HUES64 (cell line): ENCODE data around the gene PTK6.
"Not testable (repeated sequence)": the region's sequence is repeated elsewhere in the genome, so short reads cannot be mapped to it uniquely, and the experiment has no call there.

Experiments
- H3K27ac ChIP-seq: 2 replicates; pipeline ENCODE4 v1.7.0; 2013; ENCODE audit warnings: low read depth, low read length, inconsistent platforms
- H3K27me3 ChIP-seq: 2 replicates; pipeline ENCODE4 v1.6.1; 2013; ENCODE audit warnings: mild to moderate bottlenecking, low read length; ENCODE audit not compliant: insufficient read depth
- H3K36me3 ChIP-seq: 2 replicates; pipeline ENCODE4 v1.6.1; 2013; ENCODE audit warnings: mild to moderate bottlenecking, low read length; ENCODE audit not compliant: insufficient read depth
- H3K4me1 ChIP-seq: 2 replicates; pipeline ENCODE4 v1.6.1; 2013; ENCODE audit warnings: mild to moderate bottlenecking, low read length, moderate library complexity; ENCODE audit not compliant: insufficient read depth
- H3K4me3 ChIP-seq: 2 replicates; pipeline ENCODE4 v1.5.1; 2013; ENCODE audit warnings: mild to moderate bottlenecking, low read length, moderate library complexity
- H3K9ac ChIP-seq: 2 replicates; pipeline ENCODE4 v1.6.1; 2013; ENCODE audit warnings: mild to moderate bottlenecking, low read depth, low read length
- H3K9me3 ChIP-seq: 2 replicates; pipeline ENCODE4 v1.6.1; 2013; ENCODE audit warnings: low read depth, low read length; ENCODE audit not compliant: insufficient read depth
- WGBS: fragments of 150-250, 120-280 bp; methylation state at CpG from one replicate; pipeline ENCODE4 v1.1.7; 2013; ENCODE audit warnings: missing lambda C conversion rate; 5-methylcytosine and 5-hydroxymethylcytosine counted together

Gene PTK6

DNA sequence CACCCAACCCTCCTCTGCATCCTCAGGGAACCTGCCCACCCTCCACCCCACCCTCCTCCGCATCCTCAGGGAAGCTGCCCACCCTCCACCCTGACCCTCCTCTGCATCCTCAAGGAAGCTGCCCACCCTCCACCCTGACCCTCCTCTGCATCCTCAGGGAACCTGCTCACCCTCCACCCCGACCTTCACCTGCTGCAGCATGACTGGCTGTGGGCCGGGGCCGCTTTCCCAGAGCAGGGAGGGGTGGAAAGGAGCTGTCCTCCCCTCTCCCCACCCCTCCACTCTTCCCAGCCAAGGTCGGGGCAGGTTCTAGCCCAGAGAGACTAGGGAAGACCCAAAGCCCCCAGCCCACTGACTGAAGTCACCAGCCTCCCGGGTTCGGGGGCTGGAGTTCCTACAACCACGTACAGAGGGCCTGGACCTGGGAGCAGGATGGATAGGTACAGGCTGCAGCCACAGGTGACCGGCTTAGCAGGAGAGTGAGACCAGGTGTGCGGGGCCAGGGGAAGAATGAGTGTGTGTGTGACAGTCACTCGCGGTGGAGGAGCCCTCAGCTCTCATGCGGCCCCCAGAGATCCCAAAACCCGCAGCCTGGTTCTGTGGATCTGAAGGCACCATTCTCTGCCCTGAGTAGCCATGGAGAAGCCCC is 49.9 kb downstream of the PTK6 start:
- H3K27me3 ChIP-seq: peaks cover 29% of the 10 kb centered on the region
- peaks cover 5% of the 10 kb centered on the region; the same call in 1 of the 2 replicates for H3K4me1 ChIP-seq
- peaks cover 1% of the 10 kb centered on the region; the same call in 1 of the 2 replicates for H3K36me3 ChIP-seq
- no peak overlapping the region for H3K4me3 ChIP-seq
- H3K9ac ChIP-seq: no peak overlapping the region
- H3K27ac ChIP-seq: no peak overlapping the region
- 65% methylated on average over 14 of the region's 14 CpGs for WGBS
- H3K9me3 ChIP-seq: no peaks in the 10 kb centered on the region

GRCh38 chr20:63486300-63486855 is 50.8 kb downstream of the PTK6 start:
- no peaks in the 10 kb centered on the region for H3K36me3 ChIP-seq
- no peak overlapping the region for H3K4me3 ChIP-seq
- peaks cover 29% of the 10 kb centered on the region for H3K27me3 ChIP-seq
- H3K27ac ChIP-seq: no peak overlapping the region
- 90% methylated on average over 17 of the region's 17 CpGs for WGBS
- H3K9ac ChIP-seq: no peak overlapping the region
- H3K4me1 ChIP-seq: peaks cover 5% of the 10 kb centered on the region; the same call in 1 of the 2 replicates
- H3K9me3 ChIP-seq: no peaks in the 10 kb centered on the region

- no peak overlapping the region for H3K27ac ChIP-seq
- no peaks in the 10 kb centered on the region for H3K9me3 ChIP-seq
- peaks cover 5% of the 10 kb centered on the region; the same call in 1 of the 2 replicates for H3K4me1 ChIP-seq
- no peak overlapping the region for H3K4me3 ChIP-seq
- no peaks in the 10 kb centered on the region for H3K36me3 ChIP-seq
- no peak overlapping the region for H3K9ac ChIP-seq
- WGBS: 80% methylated on average over 18 of the region's 18 CpGs
- peaks cover 25% of the 10 kb centered on the region for H3K27me3 ChIP-seq
Observed at GRCh38 chr20:63484651-63485403, 52.3 kb downstream of the PTK6 start.

- no peaks in the 10 kb centered on the region for H3K36me3 ChIP-seq
- peaks cover 19% of the 10 kb centered on the region for H3K27me3 ChIP-seq
- no peak overlapping the region for H3K27ac ChIP-seq
- no peak overlapping the region for H3K9ac ChIP-seq
- H3K9me3 ChIP-seq: no peaks in the 10 kb centered on the region
- no peak overlapping the region for H3K4me3 ChIP-seq
- peaks cover 5% of the 10 kb centered on the region; the same call in 1 of the 2 replicates for H3K4me1 ChIP-seq
- WGBS: 66% methylated on average over 17 of the region's 17 CpGs
Observed at GRCh38 chr20:63484236-63484635, 52.9 kb downstream of the PTK6 start.

GRCh38 chr20:63483834-63484233 is 53.3 kb downstream of the PTK6 start:
- Histone ChIP-seq H3K27me3 (peaks cover 15% of the 10 kb centered on the region), H3K4me3 (no peak overlapping the region), H3K9ac (no peak overlapping the region), H3K36me3 (no peaks in the 10 kb centered on the region), H3K27ac (no peak overlapping the region), H3K4me1 (peaks cover 4% of the 10 kb centered on the region; the same call in 1 of the 2 replicates), H3K9me3 (no peaks in the 10 kb centered on the region)
- 69% methylated on average over 12 of the region's 12 CpGs for WGBS

- no peak overlapping the region for H3K4me3 ChIP-seq
- 55% methylated on average over 11 of the region's 11 CpGs for WGBS
- H3K27me3 ChIP-seq: peaks cover under 1% of the 10 kb centered on the region
- no peak overlapping the region for H3K9ac ChIP-seq
- no peaks in the 10 kb centered on the region for H3K36me3 ChIP-seq
- H3K4me1 ChIP-seq: peaks cover 6% of the 10 kb centered on the region; the same call in 1 of the 2 replicates
- H3K27ac ChIP-seq: no peak overlapping the region
- H3K9me3 ChIP-seq: no peaks in the 10 kb centered on the region
Observed at GRCh38 chr20:63482021-63482587, 55.1 kb downstream of the PTK6 start.

GRCh38 chr20:63481503-63481902 is 55.7 kb downstream of the PTK6 start:
- no peak overlapping the region for H3K27ac ChIP-seq
- no peaks in the 10 kb centered on the region for H3K27me3 ChIP-seq
- no peaks in the 10 kb centered on the region for H3K36me3 ChIP-seq
- 76% methylated on average over 12 of the region's 12 CpGs for WGBS
- no peaks in the 10 kb centered on the region for H3K9me3 ChIP-seq
- H3K9ac ChIP-seq: no peak overlapping the region
- peaks cover 6% of the 10 kb centered on the region; the same call in 1 of the 2 replicates for H3K4me1 ChIP-seq
- no peak overlapping the region for H3K4me3 ChIP-seq

DNA sequence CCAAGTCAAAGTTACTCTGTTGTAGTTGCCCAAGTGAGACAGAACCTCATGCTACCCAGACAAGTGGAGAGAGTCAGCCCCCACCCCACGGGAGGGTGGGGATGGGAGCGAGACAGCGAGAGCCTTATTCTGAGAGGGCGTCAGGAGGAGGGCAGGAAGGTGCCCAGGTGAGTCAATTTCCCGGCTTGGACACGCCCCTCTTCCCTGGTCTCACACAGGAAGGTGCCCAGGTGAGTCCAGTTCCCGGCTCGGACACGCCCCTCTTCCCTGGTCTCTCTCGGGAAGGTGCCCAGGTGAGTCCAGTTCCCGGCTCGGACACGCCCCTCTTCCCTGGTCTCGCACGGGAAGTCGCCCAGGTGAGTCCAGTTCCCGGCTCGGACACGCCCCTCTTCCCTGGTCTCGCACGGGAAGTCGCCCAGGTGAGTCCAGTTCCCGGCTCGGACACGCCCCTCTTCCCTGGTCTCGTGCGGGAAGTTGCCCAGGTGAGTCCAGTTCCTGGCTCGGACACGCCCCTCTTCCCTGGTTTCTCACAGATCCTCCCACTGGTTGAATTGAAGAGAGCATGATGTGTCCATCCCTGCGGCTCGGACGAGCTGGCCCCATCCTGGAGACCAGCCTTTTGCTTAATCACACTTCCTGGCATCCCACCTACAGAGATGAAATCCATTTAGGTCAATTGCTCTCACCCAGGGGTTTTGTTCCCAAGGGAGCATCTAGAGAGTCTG is 57.3 kb downstream of the PTK6 start:
- H3K4me1 ChIP-seq, H3K9ac ChIP-seq, H3K9me3 ChIP-seq, H3K4me3 ChIP-seq, H3K27ac ChIP-seq, H3K27me3 ChIP-seq, H3K36me3 ChIP-seq: not testable (repeated sequence)
- WGBS: 87% methylated on average over 32 of the region's 32 CpGs

- Histone ChIP-seq H3K36me3 (no peaks in the 10 kb centered on the region), H3K27me3 (peaks cover 21% of the 10 kb centered on the region), H3K4me3 (no peak overlapping the region), H3K9ac (no peak overlapping the region), H3K9me3 (no peaks in the 10 kb centered on the region), H3K4me1 (peaks cover 6% of the 10 kb centered on the region; the same call in 1 of the 2 replicates), H3K27ac (no peak overlapping the region)
- WGBS: 91% methylated on average over 34 of the region's 34 CpGs
Observed at GRCh38 chr20:63478346-63479302, 58.6 kb downstream of the PTK6 start.
